ENCODE measurements around the gene MAP3K10.
"Not testable (repeated sequence)": the region's sequence is repeated elsewhere in the genome, so short reads cannot be mapped to it uniquely, and the experiment has no call there.

Gene MAP3K10

DNA sequence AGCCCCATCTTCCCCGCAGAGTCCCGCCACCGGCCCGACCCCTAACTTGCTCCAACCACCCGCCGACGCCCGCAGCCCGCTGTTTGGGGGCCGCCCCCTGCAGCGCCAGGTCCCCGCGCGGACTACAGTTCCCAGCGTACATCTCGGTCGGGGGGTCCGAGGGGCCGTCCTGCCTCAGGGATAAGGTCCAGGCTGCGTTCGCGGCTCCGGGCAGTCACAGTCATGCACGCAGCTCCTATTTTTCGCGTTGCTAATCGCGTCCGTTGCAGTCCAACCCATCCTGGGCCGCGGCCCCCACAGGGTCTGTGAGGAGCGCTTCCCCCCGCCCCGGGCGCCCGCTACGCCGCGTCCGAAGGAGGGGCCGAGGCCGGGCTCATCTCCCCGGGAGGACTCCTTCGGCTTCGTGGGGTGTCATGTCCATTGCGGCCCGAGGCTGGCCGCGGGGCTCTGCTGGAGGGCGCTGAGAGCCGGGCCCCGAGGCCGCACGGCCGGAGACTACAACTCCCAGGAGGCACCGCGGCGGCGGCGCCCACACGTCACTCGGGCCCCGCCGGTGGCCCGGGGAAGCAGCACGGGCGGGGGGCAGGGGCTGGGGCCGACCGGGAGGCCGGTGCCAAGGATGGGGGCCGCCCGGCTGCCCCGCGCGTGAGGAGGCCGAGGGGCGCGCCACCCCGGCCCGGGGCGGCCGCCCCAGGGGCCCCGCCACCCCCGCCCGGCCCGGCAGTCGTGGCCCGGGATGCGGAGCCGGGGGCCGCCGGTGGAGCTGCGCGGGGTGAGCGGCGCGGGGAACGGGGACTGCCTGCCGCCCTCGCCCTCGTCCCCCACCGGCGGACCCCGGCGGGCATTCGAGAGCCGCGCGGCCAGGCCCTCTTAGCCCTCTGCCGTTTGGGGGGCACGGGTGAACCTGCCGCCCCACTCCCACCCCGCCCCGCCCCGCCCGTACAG is at the start of gene MAP3K10:
MAP3K10 (plus strand) TSS at position 536 of the 945 bp plus-strand sequence. CDS start 606 bp downstream, outside the sequence.
- no peak for FAIRE-seq

- FAIRE-seq: no peak
These were observed 49.7 kb upstream of the MAP3K10 start for GRCh38 chr19:40141551-40141950.

- no peak for FAIRE-seq
These were observed 47.6 kb upstream of the MAP3K10 start for GRCh38 chr19:40143612-40144011.

DNA sequence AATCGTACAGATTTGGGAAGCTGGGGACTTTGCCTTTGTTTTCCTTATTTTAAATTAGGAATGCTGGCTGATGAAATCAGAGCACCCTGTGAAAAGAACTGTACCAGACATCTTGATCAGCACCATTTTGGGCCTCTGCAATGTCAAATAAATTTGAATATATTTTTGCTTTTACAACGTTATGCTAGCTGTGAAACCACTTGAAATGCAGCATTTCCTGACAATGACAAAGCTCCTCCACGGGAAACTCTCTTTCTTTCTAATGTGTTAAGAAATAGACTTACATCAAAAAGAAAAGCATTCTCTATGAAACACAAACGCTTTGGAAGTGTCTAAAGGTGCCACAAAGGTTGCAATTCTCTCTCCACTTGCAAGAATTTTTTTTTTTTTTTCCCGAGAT is 47.1 kb upstream of the MAP3K10 start:
- no peak for FAIRE-seq

- no peak for FAIRE-seq
These were observed 46.1 kb upstream of the MAP3K10 start for GRCh38 chr19:40144947-40145748.

- FAIRE-seq: not testable (repeated sequence)
These were observed 45.5 kb upstream of the MAP3K10 start for GRCh38 chr19:40145749-40146029.

DNA sequence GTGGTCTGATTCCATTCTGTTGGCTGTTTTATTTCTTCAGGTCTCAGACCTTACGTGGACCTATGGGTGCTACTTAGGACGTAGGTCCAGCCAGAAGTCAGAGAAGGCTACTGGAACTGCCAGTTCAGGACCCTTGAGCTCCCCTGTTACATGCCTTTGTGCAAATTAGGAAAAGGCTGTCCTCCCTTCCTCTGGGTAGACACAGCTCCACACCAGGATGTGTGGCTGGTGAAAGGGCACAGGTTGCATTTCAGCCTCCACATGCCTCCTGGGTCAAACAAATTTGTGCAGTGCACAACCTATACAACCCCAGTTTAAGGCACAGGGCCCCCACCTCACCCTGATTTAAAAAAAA is 43.9 kb upstream of the MAP3K10 start:
- no peak for FAIRE-seq

DNA sequence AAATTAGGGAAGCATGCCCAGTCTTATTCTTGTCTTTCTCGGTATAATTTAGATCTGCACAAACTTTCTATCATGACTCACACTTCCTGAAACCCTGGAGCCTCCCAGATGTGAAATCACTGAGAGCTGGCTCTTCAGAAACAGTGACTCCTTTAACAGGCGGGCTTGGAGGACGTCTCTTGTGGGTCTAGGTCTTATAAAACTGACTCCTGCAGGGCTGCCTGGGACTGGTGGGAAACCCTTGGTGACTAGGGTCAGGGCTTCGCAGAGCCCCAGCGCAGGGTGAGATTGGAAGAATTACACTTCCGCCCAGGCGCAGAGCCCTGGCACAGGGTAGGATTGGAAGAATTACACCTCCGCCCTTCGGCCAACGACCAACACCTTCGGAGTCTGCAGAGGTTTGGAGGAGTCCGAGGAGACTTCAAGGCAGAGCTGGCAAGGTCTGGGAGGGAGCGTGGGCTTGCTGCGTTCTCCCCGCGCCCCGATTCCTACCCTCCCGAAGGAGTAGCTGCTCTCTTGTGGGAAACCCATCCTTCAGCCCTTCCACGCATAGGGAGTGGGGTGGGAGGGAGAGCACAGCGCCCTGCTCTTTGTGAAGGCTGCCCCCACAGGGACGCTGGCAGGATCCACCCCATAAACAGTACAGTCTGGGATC is 43.4 kb upstream of the MAP3K10 start:
- FAIRE-seq: no peak

DNA sequence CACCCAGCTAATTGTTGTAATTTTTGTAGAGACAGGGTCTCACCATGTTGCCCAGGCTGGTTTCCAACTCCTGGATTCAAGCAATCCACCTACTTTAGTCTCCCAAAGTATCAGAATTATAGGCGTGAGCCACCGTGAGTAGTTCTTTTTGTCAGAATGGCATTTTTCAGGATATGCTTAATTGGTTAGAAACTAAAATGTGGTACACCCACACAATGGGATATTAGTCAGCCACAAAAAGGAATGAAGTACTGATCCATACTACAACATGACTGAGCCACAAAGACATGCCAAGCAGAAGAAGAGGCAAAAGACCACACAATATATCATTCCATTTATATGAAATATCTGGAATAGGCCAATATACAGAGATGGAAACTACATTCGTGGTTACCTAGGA is 41.7 kb upstream of the MAP3K10 start:
- no peak for FAIRE-seq

DNA sequence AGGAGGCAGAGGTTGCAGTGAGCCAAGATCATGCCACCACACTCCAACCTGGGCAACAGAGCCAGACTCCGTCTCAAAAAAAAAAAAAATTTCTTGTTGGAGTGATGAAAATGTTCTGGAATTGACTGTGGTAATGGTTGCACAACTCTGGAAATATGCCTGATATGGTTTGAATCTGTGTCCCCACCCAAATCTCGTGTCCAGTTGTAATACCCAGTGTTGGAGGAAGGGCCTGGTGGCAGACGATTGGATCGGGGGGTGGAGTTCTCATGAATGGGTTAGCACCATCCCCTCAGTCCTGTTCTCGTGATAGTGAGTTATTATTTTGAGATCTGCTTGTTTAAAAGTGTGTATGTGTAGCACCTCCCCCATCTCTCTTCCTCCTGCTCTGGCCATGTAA is 41.1 kb upstream of the MAP3K10 start:
- FAIRE-seq: no peak

- FAIRE-seq: no peak
These were observed 37.0 kb upstream of the MAP3K10 start for GRCh38 chr19:40154121-40154680.

- FAIRE-seq: no peak
These were observed 35.4 kb upstream of the MAP3K10 start for GRCh38 chr19:40155749-40156265.

- no peak for FAIRE-seq
These were observed 34.2 kb upstream of the MAP3K10 start for GRCh38 chr19:40157059-40157458.

DNA sequence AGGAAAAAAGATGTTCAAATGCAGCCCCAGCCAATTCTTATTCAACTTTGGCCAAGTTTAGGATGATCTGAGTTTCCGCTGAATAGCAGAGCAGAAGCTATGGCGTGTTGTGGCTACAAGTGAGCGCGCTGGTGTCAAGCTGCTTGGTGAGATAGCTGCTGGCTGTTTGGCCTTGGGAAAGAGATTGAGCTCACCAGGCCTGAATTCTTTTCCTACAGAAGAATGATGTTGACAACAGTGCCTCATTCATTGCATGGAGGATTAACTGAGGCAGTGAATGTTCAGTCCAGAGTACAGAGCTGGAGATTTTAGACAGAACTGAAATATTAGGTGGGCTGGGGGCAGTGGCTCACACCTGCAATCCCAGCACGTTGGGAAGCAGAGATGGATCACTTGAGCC is 31.5 kb upstream of the MAP3K10 start:
- no peak for FAIRE-seq

- no peak for FAIRE-seq
These were observed 29.1 kb upstream of the MAP3K10 start for GRCh38 chr19:40162104-40162503.

GRCh38 chr19:40163541-40164129 is 27.6 kb upstream of the MAP3K10 start:
- FAIRE-seq: no peak

DNA sequence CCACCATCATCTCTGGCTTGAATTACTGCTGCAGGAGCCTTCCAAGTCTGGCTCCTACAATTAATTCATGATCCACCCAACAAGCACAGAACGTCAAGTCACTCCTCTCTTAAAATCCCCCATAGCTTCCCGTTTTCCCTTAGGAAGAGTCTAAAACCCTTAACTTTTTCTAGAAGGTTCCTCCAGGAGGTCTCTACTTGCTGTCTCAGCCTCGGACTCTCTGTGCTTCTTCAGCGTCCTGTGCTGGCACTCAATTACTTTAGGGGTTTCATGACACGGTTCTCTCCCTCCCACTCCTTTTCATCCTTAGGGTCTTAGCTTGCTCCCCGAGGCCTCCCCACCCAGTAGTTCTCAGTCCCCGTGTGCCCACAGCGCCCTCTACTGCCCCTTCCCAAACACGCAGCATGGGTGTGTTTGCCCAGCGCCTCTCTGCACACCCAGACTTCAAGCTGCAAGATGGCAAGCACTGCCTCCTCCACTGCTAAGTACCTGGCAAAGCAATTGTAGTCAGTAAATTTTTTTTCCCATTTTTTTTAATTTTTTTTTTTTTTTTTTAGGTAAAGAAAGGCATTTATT is 25.8 kb upstream of the MAP3K10 start:
- no peak for FAIRE-seq

- FAIRE-seq: not testable (repeated sequence)
These were observed 21.5 kb upstream of the MAP3K10 start for GRCh38 chr19:40169482-40170302.

DNA sequence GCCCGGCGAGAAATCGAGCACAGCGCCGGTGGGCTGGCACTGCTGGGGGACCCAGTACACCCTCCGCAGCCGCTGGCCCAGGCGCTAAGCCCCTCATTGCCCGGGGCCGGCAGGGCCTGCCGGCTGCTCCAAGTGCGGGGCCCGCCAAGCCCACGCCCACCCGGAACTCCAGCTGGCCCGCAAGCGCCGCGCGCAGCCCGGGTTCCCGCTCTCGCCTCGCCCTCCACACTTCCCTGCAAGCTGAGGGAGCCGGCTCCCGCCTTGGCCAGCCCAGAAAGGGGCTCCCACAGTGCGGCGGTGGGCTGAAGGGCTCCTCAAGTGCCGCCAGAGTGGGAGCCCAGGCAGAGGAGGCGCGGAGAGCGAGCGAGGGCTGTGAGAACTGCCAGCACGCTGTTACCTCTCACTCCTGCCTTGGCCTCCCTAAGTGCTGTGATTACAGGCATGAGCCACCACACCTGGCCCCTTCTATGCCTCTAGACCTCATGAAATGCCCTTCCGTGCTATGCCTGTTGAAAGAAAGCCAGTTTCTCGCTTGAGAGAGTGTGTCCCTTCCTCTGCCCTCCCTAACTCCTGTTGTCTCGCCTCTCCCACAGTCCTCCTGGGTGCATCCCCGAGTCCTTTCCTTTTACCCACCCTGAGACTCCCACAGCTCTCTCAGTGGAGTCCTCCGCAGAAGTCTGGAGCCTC is 20.8 kb upstream of the MAP3K10 start:
- not testable (repeated sequence) for FAIRE-seq

DNA sequence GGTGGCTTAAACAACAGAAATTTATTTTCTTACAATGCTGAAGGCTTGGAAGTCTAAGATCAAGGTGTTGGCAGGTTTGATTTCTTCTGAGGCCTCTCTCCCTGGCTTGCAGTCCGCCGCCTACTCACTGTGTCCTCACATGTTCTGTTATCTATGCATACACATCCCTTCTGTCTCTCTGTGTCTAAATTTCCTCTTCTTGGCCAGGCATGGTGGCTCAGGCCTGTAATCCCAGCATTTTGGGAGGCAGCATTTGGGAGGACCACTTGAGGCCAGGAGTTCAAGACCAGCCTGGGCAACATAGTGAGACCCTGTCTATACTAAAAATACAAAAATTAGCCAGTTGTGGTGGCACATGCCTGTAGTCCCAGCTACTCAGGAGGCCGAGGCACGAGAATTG is 19.9 kb upstream of the MAP3K10 start:
- not testable (repeated sequence) for FAIRE-seq

DNA sequence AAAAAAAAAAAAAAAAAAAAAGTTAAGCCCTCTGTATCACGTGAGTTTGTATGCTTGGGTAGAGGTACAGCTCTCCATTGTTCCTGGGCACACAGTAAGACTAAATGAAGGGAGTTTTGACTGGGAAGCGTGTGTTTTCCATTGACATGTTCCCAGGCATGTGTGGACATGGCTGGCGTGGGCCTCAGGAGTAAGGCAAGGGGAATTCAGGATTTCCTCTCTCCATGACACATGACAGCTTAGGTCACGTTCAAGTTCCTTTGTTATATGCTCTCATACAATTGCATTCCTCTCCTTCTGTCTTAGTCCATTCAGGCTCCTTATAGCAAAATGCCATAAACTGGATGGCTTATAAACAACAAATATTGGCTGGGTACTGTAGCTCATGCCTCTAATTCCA is 17.1 kb upstream of the MAP3K10 start:
- FAIRE-seq: no peak
